GM18951 (cell line): ENCODE measurements around the gene KCNG2.

Experiments
- POLR2A ChIP-seq: IDR thresholded peaks from 4 replicates; pipeline ENCODE4 v1.6.1; 2011; ENCODE audit warnings: mild to moderate bottlenecking; ENCODE audit not compliant: insufficient read length, insufficient read depth; ENCODE audit errors: extremely low read depth
- in situ Hi-C: fragments of 300-500 bp; cut with MboI; formaldehyde crosslinking; loops from one replicate; pipeline ENCODE4 v1.12.0; 2022; ENCODE audit warnings: low sequenced_read_pairs, mixed read lengths, inconsistent platforms; ENCODE audit not compliant: unreplicated experiment

The KCNG2 gene

DNA sequence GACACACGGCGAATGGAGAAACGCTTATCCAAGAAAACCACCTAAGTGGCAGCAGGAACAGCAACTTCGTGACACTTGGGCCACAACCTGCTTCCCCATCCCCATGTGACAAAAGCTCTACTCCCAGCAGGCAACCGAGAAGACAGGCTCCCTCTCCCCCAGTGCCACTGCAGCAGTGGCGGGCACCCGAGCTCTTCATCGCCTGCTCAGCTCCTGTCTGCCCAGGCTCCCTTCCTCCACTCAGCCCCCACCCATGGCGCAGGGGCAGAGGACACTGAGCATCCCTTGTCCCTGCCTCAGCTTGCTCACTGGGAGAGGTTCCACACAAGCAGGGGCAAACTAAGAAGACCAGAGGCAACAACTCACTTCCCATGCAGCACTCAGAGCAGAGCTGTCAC, 130.8 kb downstream of the KCNG2 start:
- in situ Hi-C loops, result no loop called here
- no peak for TF ChIP-seq POLR2A

DNA sequence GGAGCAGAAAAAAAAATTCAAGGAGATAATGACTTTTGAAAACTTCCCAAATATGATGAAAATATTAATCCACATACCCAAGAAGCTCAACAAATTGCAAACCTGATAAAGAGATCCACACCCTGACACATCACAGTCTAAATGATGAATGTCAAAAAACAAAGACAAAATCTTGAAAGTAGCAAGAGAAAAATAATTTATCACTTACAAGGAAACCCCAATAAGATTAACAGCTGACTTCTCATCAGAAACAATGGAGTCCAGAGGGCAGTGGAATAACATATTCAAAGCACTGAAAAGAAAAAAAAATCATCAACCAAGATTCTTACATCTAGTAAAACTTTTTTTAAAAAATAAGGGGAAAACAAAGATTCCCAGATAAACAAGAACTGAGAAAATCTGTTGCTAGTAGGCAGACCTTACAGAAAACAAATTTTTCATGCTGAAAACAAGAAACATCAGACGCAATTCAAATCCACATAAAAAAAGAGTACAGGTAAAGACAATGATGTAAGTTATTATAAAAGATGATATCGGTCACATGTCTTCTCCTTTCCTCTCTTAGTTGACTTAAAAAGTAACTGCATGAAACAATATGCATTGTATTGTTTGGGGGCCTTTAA, 132.4 kb downstream of the KCNG2 start:
- in situ Hi-C loops, result no loop called here
- TF ChIP-seq POLR2A, result no peak

DNA sequence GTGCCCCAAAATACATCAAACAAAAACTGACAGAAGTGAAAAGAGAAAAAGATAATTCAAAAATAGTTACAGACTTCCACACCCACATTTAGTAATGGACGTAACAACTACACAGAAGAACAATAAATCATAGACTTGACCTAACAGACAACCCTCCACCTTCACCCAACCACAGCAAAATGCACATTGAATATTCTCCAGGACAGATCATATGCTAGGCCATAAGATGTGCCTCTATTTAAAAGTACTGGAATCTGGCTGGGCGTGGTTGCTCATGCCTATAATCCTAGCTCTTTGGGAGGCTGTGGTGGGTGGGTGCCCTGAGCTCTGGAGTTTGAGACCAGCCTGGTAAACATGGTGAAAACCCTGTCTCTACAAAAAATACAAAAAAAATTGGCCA, 133.7 kb downstream of the KCNG2 start:
- in situ Hi-C loops, result no loop called here
- TF ChIP-seq POLR2A, result no peak

DNA sequence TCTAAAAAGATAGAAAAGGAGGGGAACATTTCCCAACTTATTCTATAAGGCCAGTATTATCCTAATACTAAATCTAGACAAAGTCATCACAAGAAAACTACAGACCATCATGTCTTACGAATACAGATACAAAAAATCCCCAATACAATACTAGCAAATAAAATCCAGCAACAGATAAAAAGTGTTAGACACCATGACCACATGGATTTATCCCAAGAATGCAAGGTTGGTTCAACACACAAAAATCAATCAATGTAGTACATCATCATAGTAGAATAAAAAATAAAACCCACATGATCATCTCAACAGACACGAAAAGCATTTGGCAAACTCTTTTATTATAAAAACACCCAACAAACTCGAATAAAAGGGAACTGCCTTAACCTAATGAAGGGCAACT, 135.2 kb downstream of the KCNG2 start:
- in situ Hi-C loops, result no loop called here
- TF ChIP-seq POLR2A, result no peak

DNA sequence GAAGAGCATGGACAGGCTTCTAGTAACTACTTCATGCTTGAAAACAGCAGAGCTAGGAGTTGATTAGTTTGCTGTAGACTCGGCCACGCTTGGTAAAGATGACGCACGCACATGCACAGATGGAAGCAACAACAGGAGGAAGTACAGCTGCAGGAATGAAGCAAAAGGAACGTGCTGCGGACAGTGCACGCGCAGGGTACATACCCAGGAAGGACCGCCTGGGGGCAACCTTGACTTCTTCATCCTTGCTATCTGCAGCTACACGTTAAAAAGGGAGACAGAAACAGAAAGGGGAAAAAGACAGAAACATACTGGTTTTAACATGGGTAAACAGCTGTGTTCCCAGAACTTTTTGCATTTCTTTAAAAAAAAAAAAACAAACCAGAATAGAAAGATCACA, 136.0 kb downstream of the KCNG2 start:
- no peak for TF ChIP-seq POLR2A
- in situ Hi-C loops, result no loop called here

DNA sequence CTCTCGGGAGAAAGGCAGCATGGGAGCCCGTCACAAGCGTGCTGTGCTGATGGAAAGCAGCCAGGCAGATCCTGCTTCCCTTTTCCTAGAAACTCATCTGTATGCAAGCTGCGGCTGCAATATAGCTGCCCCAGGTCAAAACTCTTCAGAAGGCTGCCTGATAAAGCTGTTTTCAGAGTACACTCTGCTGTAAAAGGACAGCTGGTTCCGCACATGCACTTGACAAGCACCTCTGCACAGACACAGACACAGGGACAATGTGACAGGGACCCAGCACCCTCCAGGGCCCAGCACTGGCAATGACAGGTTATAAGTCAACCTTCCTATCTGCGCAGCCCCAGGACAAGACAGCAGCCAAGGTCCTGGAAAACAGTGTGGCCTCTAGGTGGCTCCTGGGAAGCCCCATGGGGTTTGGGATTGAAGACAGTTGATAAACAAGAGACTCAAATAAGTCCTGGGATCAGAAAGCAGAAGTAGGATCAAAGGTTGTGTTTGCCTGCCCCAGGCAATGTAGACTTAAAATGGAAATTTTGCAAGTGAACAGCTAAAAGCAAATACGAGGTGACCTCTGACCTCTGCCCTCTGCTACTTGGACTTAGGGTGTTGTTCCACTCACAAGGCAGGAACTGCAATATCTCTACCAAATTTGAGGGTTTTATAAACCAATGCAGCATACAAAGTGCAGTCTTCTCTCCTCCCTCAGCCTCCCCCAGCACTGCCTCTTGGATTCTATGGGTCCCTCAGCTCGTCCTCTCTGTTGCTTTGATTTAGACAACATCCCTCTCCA, 136.8 kb downstream of the KCNG2 start:
- TF ChIP-seq POLR2A, result no peak
- in situ Hi-C loops, result no loop called here

DNA sequence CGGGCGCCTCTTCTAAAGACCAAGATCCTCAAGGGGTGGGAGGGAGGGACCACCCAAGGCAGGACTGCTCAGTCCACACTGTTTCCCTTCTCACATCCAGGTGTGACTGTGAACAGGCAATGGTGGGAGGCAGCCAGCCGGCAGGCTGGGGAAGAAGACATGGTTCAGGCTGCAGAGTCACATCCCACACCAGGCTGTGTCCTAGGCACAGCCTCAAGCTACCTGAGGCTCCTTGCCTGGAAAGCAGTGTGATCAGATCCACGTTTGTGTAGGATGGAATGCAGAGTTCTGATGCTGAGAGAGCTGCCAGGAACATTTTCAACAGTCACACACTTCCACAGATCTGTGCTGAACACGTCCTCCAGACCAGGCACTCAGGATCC, 137.4 kb downstream of the KCNG2 start:
- in situ Hi-C loops, result no loop called here
- no peak for TF ChIP-seq POLR2A

DNA sequence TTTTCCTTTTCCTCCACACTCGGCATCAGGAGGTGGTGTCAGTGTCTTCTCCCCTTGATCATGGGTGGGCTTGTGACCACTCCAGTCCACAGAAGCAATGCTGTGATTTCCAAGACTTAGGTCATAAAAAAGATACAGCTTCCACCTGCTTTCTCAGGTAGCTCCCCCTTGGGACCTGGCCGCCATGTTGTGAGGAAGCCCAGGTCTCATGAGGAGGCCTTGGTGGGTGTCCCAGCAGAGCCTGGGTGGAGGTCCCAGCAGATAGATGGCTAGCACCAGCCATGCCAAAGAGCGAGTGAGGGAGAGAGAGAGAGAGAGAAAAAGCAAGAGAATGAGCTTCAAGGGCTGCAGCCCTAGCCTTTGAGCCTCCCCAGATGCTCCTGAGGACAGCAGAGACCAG, 137.8 kb downstream of the KCNG2 start:
- in situ Hi-C loops, result no loop called here
- TF ChIP-seq POLR2A, result no peak

DNA sequence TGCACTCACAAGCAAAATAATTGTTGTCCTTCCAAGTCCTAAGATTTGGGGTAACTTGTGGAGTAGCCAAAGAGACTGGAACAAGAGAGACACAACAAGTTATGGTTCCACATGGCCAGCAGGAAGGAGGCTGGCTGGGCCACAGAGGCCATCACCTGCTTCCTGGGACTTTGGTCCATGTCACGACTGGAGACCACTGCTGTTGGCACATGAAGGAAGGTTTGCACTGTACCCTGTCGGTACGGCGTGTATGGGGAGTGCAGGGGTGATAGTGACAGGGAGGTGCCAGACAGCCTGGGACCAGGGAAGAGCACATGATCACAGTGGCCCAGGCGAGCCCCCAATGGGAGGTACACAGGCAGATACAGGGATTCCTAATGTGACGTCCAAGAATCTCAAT, 138.2 kb downstream of the KCNG2 start:
- no peak for TF ChIP-seq POLR2A
- in situ Hi-C loops, result no loop called here

DNA sequence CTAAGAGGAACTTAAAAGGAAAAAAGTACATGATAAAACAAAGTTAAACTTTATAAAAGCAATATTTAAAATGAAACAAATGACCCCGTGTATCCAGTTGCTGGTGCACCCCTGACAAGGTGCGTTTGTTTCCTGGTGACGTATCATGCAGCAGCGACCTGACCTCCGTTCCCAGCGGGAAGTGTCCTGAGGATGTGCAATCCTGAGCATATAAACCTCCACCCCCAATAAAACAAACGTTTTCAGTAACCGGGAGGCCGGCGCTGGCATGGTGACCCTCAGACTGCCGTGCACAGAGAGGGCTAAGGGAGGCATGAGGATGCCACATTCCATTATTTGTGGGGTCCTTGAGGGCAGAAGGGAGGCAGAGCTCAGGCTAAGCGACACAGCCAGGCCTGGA, 138.9 kb downstream of the KCNG2 start:
- in situ Hi-C loops, result no loop called here
- no peak for TF ChIP-seq POLR2A

DNA sequence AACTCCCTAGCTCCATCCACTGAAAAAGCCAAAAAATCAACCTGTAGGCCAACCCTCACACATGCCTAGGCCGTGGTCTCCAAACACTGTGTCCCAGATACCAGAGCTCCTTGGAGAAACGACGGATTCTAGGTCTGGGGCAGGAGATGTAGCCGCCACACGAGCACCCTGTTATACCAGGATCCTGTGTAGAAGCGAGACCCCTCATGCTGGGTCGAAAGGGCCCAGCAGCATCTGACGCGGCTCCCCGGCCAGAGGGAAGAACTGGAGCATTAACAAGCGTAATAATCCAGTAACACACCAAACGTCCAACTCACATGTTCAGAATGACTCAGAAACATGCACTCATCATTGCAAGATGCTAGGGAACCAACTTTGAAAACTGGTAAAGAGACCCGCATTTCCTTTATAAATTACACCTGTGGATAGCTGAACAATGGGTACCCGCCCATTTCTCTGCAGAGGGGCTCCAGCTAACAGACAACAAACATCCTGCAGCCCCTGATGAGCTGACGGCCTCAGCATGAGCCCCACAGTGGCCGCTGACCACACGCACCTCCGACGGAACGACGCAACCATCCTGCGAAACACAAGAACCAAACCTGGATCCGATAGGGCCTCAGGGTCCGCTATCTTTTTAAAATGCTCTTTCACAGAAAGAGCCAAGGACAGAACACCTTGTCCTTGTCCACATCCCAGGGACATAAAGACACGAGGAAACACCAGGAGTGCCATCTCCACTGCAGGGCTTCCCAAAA, 139.5 kb downstream of the KCNG2 start:
- TF ChIP-seq POLR2A, result no peak
- in situ Hi-C loops, result no loop called here

DNA sequence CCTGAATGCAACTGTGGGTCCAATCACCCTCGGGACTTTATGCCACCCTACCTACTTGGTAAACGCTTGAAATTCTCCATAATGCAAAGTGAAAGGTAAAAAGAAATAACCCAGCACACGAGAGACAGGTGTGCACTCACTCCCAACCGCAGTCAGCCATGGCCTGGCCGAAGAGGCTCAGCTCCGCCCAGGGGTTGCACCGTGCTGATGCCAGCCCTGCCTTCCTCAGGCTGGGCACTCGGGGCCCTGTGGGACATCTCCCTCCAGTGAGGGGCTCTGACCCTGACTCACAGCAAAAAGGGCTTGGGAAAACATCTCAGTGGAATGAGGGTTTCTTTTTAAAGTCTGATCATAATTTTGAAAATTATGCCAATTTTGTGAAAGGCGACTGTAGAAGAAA, 140.5 kb downstream of the KCNG2 start:
- TF ChIP-seq POLR2A, result no peak
- in situ Hi-C loops, result no loop called here

DNA sequence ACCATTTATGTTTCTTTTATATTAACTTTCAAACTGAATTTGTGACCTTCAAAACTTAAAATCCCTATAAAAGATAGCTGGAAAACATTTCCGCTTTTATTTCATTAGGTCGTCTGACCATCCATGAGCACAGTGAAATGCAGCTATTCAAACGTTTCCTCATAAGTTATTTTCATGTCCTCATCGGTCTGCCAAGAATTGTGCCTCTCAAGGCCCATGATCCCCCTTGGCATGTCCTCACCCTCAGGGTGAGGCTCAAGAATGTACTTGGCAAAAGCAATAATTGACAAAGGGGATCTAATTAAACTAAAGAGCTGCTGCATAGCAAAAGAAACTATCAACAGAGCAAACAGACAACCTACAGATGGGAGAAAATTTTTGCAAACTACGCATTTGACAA, 141.4 kb downstream of the KCNG2 start:
- TF ChIP-seq POLR2A, result no peak
- in situ Hi-C loops, result no loop called here
